TTC549 (cell line): ENCODE data around the gene IL2RA.
"Not testable (repeated sequence)": the region's sequence is repeated elsewhere in the genome, so short reads cannot be mapped to it uniquely, and the experiment has no call there.

Experiments
- FAIRE-seq: peaks from 2 replicates; lab custom pipeline; 2012; peaks lifted over from hg19 to GRCh38; lab: Jason Lieb, UNC

The IL2RA gene

GRCh38 chr10:6082496-6083395 lies 20.6 kb upstream of the IL2RA start:
- no peak for FAIRE-seq

GRCh38 chr10:6080417-6080973 lies 18.3 kb upstream of the IL2RA start:
- no peak for FAIRE-seq

- no peak for FAIRE-seq
Measured at GRCh38 chr10:6079044-6079443, 16.9 kb upstream of the IL2RA start.

GRCh38 chr10:6077071-6077675 lies 15.0 kb upstream of the IL2RA start:
- FAIRE-seq: no peak

GRCh38 chr10:6074489-6075301 lies 12.5 kb upstream of the IL2RA start:
- no peak for FAIRE-seq

- no peak for FAIRE-seq
Measured at GRCh38 chr10:6072215-6072934, 10.2 kb upstream of the IL2RA start.

- FAIRE-seq: no peak
Measured at GRCh38 chr10:6071181-6072175, 9.3 kb upstream of the IL2RA start.

GRCh38 chr10:6070660-6071059 lies 8.5 kb upstream of the IL2RA start:
- no peak for FAIRE-seq

- no peak for FAIRE-seq
Measured at GRCh38 chr10:6069081-6069931, 7.1 kb upstream of the IL2RA start.

- no peak for FAIRE-seq
Measured at GRCh38 chr10:6068422-6068821, 6.3 kb upstream of the IL2RA start.

- no peak for FAIRE-seq
Measured at GRCh38 chr10:6068006-6068405, 5.8 kb upstream of the IL2RA start.

- no peak for FAIRE-seq
Measured at GRCh38 chr10:6067457-6067856, 5.3 kb upstream of the IL2RA start.

- no peak for FAIRE-seq
Measured at GRCh38 chr10:6065835-6066234, 3.7 kb upstream of the IL2RA start.

- no peak for FAIRE-seq
Measured at GRCh38 chr10:6065406-6065805, 3.2 kb upstream of the IL2RA start.

- not testable (repeated sequence) for FAIRE-seq
Measured at GRCh38 chr10:6064726-6065125, 2.6 kb upstream of the IL2RA start.

- no peak for FAIRE-seq
Measured at GRCh38 chr10:6064119-6064518, 2.0 kb upstream of the IL2RA start.

GRCh38 chr10:6061056-6061455 lies 1.1 kb downstream of the IL2RA start:
- no peak for FAIRE-seq

- no peak for FAIRE-seq
Measured at GRCh38 chr10:6059506-6059905, 2.7 kb downstream of the IL2RA start.

GRCh38 chr10:6058682-6059475 lies 3.3 kb downstream of the IL2RA start:
- FAIRE-seq: no peak
